ENCODE data around the gene GRIN2D.
A peak's percentile ranks its signal among the peaks of the same experiment; 100 is the strongest.

Gene GRIN2D

DNA sequence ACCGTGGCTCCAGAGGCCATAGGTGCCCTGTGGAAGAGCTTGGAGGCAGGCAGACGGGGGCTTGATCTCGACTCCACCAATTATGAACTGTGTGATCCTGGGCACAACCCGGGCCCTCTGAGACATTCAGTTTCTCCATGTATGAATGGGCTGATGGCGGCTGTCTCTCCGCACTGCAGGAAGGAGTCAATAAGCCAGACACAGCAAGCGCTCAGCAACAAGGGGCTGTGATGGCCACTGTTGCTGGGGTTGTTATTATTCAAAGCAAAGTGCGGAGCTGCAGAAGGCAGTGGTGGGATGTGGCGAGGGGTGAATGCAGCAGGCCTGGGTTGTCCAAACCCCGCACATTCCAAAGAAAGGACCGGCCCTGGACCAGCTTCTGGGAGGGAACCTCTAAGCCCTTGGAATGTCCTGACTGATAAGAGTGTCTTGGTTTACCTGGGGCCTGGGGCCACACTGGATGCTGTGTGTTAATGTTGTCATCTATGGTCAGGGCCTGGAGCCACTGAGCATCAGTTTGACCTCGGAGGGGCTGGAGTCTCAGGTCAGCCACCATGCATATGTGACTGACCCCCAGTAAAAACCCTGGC is 38.0 kb upstream of the GRIN2D start:
- CTCF ChIA-PET: interaction anchor here (0.9 to 1.4 kb wide), 2 partner anchors 8 to 153 kb away, joined by 3 to 6 read pairs; no protein-coding TSS in a partner anchor
- Histone ChIP-seq H3K9me3 (ENCODE audit: control insufficient read depth, insufficient read depth, low read depth, low read length) (no peaks in the 10 kb centered on the region), H3K4me1 (ENCODE audit: control insufficient read depth, insufficient read depth, low read length) (no peaks in the 10 kb centered on the region), H3K36me3 (ENCODE audit: control insufficient read depth in 2 of 2, insufficient read depth in 1 of 2, low read length in 2 of 2) (peaks cover 0 to 3% of the 10 kb centered on the region in 2 experiments; a peak in 2 of 3 replicates), H3K4me3 (ENCODE audit: low read depth, low read length) (no peak overlapping the region), H3K27ac (ENCODE audit: extremely low read depth, low read depth, low read length) (no peak overlapping the region)
- TF ChIP-seq ZNF529 (tag by site-specific recombination; IDR thresholded peaks at IDR 0.05; ENCODE audit: insufficient replicate concordance) (no peak), ZNF354C (tag by site-specific recombination; IDR thresholded peaks at IDR 0.05; ENCODE audit: borderline replicate concordance, low read depth) (no peak), GLI2 (tag by site-specific recombination; IDR thresholded peaks at IDR 0.05; ENCODE audit: borderline replicate concordance, low read depth) (no peak), ZNF677 (tag by site-specific recombination; IDR thresholded peaks at IDR 0.05) (no peak), ZNF530 (tag by site-specific recombination; IDR thresholded peaks at IDR 0.05; ENCODE audit: low read depth) (no peak), ZNF146 (tag by site-specific recombination; IDR thresholded peaks at IDR 0.05) (no peak)
- TF ChIP-seq, protein P1, sequence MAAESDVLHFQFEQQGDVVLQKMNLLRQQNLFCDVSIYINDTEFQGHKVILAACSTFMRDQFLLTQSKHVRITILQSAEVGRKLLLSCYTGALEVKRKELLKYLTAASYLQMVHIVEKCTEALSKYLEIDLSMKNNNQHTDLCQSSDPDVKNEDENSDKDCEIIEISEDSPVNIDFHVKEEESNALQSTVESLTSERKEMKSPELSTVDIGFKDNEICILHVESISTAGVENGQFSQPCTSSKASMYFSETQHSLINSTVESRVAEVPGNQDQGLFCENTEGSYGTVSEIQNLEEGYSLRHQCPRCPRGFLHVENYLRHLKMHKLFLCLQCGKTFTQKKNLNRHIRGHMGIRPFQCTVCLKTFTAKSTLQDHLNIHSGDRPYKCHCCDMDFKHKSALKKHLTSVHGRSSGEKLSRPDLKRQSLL (tag by site-specific recombination; IDR thresholded peaks at IDR 0.05): no peak
- TF ChIP-seq, protein P2, sequence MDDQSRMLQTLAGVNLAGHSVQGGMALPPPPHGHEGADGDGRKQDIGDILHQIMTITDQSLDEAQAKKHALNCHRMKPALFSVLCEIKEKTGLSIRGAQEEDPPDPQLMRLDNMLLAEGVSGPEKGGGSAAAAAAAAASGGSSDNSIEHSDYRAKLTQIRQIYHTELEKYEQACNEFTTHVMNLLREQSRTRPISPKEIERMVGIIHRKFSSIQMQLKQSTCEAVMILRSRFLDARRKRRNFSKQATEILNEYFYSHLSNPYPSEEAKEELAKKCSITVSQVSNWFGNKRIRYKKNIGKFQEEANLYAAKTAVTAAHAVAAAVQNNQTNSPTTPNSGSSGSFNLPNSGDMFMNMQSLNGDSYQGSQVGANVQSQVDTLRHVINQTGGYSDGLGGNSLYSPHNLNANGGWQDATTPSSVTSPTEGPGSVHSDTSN (CRISPR knock-in tag; IDR thresholded peaks at IDR 0.05): no peak
- TF ChIP-seq, protein P3, sequence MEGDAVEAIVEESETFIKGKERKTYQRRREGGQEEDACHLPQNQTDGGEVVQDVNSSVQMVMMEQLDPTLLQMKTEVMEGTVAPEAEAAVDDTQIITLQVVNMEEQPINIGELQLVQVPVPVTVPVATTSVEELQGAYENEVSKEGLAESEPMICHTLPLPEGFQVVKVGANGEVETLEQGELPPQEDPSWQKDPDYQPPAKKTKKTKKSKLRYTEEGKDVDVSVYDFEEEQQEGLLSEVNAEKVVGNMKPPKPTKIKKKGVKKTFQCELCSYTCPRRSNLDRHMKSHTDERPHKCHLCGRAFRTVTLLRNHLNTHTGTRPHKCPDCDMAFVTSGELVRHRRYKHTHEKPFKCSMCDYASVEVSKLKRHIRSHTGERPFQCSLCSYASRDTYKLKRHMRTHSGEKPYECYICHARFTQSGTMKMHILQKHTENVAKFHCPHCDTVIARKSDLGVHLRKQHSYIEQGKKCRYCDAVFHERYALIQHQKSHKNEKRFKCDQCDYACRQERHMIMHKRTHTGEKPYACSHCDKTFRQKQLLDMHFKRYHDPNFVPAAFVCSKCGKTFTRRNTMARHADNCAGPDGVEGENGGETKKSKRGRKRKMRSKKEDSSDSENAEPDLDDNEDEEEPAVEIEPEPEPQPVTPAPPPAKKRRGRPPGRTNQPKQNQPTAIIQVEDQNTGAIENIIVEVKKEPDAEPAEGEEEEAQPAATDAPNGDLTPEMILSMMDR (tag by site-specific recombination; IDR thresholded peaks at IDR 0.05): no peak
- POLR2A ChIA-PET: interaction anchor here (0.7 kb wide), 1 partner anchor 268 kb away, joined by 5 read pairs; no protein-coding TSS in a partner anchor

DNA sequence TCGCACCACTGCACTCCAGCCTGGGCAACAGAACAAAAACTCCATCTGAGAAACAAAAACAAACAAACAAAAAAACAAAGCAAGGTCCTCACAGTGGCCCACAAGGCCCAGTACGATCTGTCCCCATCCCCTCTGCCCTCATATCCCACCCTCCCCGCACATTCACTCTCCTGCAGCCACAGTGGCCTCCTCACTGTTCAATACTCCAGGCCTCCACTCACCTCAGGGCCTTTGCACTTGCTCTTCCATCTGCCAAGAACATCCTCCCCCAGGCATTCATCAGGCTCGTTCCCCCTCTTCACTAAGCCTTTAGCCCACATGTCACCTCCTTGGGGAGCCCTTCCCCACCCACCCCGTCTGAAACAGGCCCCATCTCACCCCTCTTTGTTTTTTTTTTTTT is 34.3 kb upstream of the GRIN2D start:
- Histone ChIP-seq H3K36me3 (ENCODE audit: control insufficient read depth in 2 of 2, insufficient read depth in 1 of 2, low read length in 2 of 2) (peaks cover 3 to 7% of the 10 kb centered on the region in 2 experiments; a peak in 2 of 3 replicates), H3K4me3 (ENCODE audit: low read depth, low read length) (no peak overlapping the region), H3K9me3 (ENCODE audit: control insufficient read depth, insufficient read depth, low read depth, low read length) (no peaks in the 10 kb centered on the region), H3K4me1 (ENCODE audit: control insufficient read depth, insufficient read depth, low read length) (no peaks in the 10 kb centered on the region), H3K27ac (ENCODE audit: extremely low read depth, low read depth, low read length) (no peak overlapping the region)
- CTCF ChIA-PET: interaction anchor here (1.2 kb wide), 1 partner anchor 11 kb away, joined by 5 read pairs; no protein-coding TSS in a partner anchor
- no peak for TF ChIP-seq ZNF311 (tag by site-specific recombination; IDR thresholded peaks at IDR 0.05; ENCODE audit: borderline replicate concordance)
- TF ChIP-seq ZNF623 (tag by site-specific recombination; IDR thresholded peaks at IDR 0.05): peak; percentile 97
- POLR2A ChIA-PET: interaction anchor here (1.4 kb wide), 1 partner anchor 26 kb away, joined by 3 read pairs; no protein-coding TSS in a partner anchor

DNA sequence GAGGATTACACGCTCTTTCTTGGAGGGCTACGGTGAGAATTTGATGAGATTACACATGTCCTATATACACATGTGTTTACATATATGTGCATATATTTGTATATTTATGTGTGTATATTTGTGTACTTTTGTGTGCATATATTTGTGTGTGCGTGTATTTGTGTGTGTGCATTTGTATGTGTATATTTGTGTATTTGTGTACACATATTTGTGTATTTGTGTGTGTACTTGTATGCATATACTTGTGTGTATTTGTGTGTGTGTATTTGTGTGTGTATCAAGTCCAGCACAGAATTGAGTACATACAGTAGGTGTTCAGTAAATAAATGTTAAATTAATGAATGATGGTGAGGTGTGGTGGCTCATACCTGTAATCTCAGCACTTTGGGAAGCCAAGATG is 31.6 kb upstream of the GRIN2D start:
- ChIA-PET CTCF (interaction anchor here (1.0 to 2.9 kb wide), 4 partner anchors 11 to 223 kb away, joined by 3 to 18 read pairs (median 7); no protein-coding TSS in a partner anchor), POLR2A (interaction anchor here (2.5 kb wide), 1 partner anchor 40 kb away, joined by 19 read pairs; a partner anchor contains a TSS)
- no peak for TF ChIP-seq ZBTB20 (tag by site-specific recombination; IDR thresholded peaks at IDR 0.05)
- TF ChIP-seq ZNF830 (tag by site-specific recombination; IDR thresholded peaks at IDR 0.05; ENCODE audit: low read depth): no peak
- peak; percentile 74 for TF ChIP-seq ZNF664 (tag by site-specific recombination; IDR thresholded peaks at IDR 0.05)
- Histone ChIP-seq H3K36me3 (ENCODE audit: control insufficient read depth in 2 of 2, insufficient read depth in 1 of 2, low read length in 2 of 2) (peaks cover 3 to 7% of the 10 kb centered on the region in 2 experiments; a peak in 2 of 3 replicates), H3K27ac (ENCODE audit: extremely low read depth, low read depth, low read length) (no peak overlapping the region), H3K9me3 (ENCODE audit: control insufficient read depth, insufficient read depth, low read depth, low read length) (no peaks in the 10 kb centered on the region), H3K4me1 (ENCODE audit: control insufficient read depth, insufficient read depth, low read length) (peaks cover 4% of the 10 kb centered on the region; the same call in 1 of the 2 replicates), H3K4me3 (ENCODE audit: low read depth, low read length) (no peak overlapping the region)
